ENCODE results near the gene SOX6.

GRCh38 chr11:16297332-16297731 lies 59.0 kb downstream of the SOX6 start:
- TF ChIP-seq CTCF (conservative IDR thresholded peaks at IDR 0.05) (no peak), EZH2 (IDR thresholded peaks at IDR 0.05; ENCODE audit: low read depth) (no peak)
